Smooth muscle cell (in vitro differentiated cells): ENCODE data around the gene UTP11. TPM values are rescaled to one million over a fixed set of nuclear protein-coding genes. Genes with fewer than 3 reads are reported as not detected.

Source experiments
- DNase-seq: peaks from one replicate; lab custom pipeline; 2025; ENCODE audit not compliant: unreplicated experiment; lab: John Stamatoyannopoulos, UW
- H2AFZ ChIP-seq: fragments of 200-600 bp; sonication (generic); 2 replicates; pipeline ENCODE4 v1.6.0; 2016; ENCODE audit warnings: antibody characterized with exemption, low read depth, mild to moderate bottlenecking
- H3F3A ChIP-seq: fragments of 200-600 bp; sonication (generic); 2 replicates; pipeline ENCODE4 v1.6.0; 2017; ENCODE audit warnings: antibody characterized with exemption, low read depth
- H3K27ac ChIP-seq: fragments of 200-600 bp; sonication (generic); 2 replicates; pipeline ENCODE4 v1.5.1; 2016; ENCODE audit warnings: low read depth, mild to moderate bottlenecking
- H3K27me3 ChIP-seq: fragments of 200-600 bp; sonication (generic); 2 replicates; pipeline ENCODE4 v1.6.1; 2016; ENCODE audit warnings: low read depth, mild to moderate bottlenecking
- H3K36me3 ChIP-seq: fragments of 200-600 bp; sonication (generic); 2 replicates; pipeline ENCODE4 v1.5.1; 2016; ENCODE audit warnings: low read depth
- H3K4me1 ChIP-seq: fragments of 200-600 bp; sonication (generic); 2 replicates; pipeline ENCODE4 v1.5.1; 2016; ENCODE audit warnings: low read depth
- H3K4me2 ChIP-seq: fragments of 200-600 bp; sonication (generic); 2 replicates; pipeline ENCODE4 v1.6.0; 2016; ENCODE audit warnings: mild to moderate bottlenecking
- H3K4me3 ChIP-seq: fragments of 200-600 bp; sonication (generic); 2 replicates; pipeline ENCODE4 v1.5.1; 2016; ENCODE audit warnings: mild to moderate bottlenecking
- H3K79me2 ChIP-seq: fragments of 200-600 bp; sonication (generic); 2 replicates; pipeline ENCODE4 v1.6.0; 2016; ENCODE audit warnings: low read depth, mild to moderate bottlenecking
- H3K9ac ChIP-seq: fragments of 200-600 bp; sonication (generic); 2 replicates; pipeline ENCODE4 v1.6.0; 2016; ENCODE audit warnings: low read depth
- H3K9me3 ChIP-seq: fragments of 200-600 bp; sonication (generic); replicated peaks from 2 replicates; pipeline ENCODE4 v1.5.1; 2016; ENCODE audit warnings: low read depth
- H4K20me1 ChIP-seq: fragments of 200-600 bp; sonication (generic); 2 replicates; pipeline ENCODE4 v1.6.0; 2016; ENCODE audit warnings: low read depth
- WGBS: methylation state at CpG from one replicate; pipeline ENCODE4 v1.1.7; 2016; ENCODE audit warnings: low lambda C conversion rate; 5-methylcytosine and 5-hydroxymethylcytosine counted together
- polyA plus RNA-seq: library from polyadenylated mRNA; unstranded; fragments of >200 nt; fragmentation: Nextera tagmentation; extraction: Ambion mirVana; gene quantifications from 2 replicates; pipeline ENCODE4 v1.2.1, GENCODE V29; 2016
- total RNA-seq: library from RNA; depleted of rRNA; stranded (reverse); fragments of >200 nt; gene quantifications from 2 replicates; pipeline ENCODE4 v1.2.3, GENCODE V29; 2014
- TF ChIP-seq, protein P1 (sequence below): fragments of 200-600 bp; sonication (generic); IDR thresholded peaks from 2 replicates; pipeline ENCODE4 v1.5.1; 2017; ENCODE audit warnings: borderline replicate concordance, mild to moderate bottlenecking, antibody characterized with exemption; ENCODE audit not compliant: insufficient read depth, poor library complexity, severe bottlenecking

The UTP11 gene
- total and polyA plus RNA-seq, 2 experiments from 2014 or later: 43.7 to 72.4 TPM

DNA sequence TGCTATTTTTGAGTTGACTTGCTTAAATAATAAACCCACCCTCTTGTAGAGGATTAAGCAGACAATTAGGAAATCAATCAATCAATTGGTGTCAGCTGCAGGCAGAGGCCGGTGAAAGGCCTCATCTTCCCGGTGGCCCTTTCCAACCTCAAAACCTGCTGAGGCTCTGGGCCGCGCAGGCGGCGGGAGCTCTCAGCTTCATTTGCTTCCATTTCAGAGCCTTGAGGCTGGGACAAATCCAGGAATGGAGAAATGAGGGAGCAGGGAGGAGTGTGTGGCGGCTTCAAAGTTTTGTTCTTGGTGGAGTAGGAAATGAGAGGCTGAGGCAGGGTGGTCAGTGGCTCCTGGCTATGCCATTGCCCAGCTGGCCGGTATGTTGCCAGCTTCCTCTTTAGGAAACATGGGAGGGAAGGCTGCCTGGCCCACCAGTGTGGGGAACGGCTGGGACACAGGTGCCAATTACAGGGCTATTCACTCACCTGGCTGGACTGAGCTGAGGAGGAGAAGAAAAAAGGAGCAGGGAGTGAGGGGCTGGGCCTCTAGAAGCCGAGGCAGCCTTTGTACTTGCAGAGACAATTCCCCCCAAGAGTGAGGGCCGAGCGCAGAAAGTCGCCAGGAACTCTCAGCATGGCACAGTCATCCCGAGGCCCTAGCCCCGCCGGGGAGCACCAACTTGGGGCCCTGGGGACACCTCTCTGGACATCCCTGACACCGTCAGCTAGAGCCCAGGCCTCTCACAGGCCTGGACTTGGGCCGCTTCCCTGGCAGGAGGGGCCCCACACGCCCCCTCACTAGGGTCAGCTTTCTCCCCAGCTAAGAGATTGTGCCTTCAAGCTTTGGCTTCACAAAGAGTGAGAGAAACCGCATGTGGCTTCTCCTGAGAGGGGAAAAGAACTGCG is 29.7 kb downstream of the UTP11 start:
- WGBS: 90% methylated on average over 21 of the region's 21 CpGs
- no peak overlapping the region for H3K4me3 ChIP-seq
- no peak overlapping the region for H3K27ac ChIP-seq
- no peak overlapping the region for H3K9ac ChIP-seq
- H3K4me1 ChIP-seq: peaks cover 26% of the 10 kb centered on the region
- no peak overlapping the region for H2AFZ ChIP-seq
- TF ChIP-seq, protein P1, sequence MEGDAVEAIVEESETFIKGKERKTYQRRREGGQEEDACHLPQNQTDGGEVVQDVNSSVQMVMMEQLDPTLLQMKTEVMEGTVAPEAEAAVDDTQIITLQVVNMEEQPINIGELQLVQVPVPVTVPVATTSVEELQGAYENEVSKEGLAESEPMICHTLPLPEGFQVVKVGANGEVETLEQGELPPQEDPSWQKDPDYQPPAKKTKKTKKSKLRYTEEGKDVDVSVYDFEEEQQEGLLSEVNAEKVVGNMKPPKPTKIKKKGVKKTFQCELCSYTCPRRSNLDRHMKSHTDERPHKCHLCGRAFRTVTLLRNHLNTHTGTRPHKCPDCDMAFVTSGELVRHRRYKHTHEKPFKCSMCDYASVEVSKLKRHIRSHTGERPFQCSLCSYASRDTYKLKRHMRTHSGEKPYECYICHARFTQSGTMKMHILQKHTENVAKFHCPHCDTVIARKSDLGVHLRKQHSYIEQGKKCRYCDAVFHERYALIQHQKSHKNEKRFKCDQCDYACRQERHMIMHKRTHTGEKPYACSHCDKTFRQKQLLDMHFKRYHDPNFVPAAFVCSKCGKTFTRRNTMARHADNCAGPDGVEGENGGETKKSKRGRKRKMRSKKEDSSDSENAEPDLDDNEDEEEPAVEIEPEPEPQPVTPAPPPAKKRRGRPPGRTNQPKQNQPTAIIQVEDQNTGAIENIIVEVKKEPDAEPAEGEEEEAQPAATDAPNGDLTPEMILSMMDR: no peak
- H3K4me2 ChIP-seq: no peak overlapping the region
- no peak for DNase-seq
- H3K27me3 ChIP-seq: peaks cover 46% of the 10 kb centered on the region
- H3F3A ChIP-seq: no peaks in the 10 kb centered on the region
- peaks cover 3% of the 10 kb centered on the region for H4K20me1 ChIP-seq
- H3K9me3 ChIP-seq: no peaks in the 10 kb centered on the region
- no peaks in the 10 kb centered on the region for H3K79me2 ChIP-seq
- no peaks in the 10 kb centered on the region for H3K36me3 ChIP-seq

DNA sequence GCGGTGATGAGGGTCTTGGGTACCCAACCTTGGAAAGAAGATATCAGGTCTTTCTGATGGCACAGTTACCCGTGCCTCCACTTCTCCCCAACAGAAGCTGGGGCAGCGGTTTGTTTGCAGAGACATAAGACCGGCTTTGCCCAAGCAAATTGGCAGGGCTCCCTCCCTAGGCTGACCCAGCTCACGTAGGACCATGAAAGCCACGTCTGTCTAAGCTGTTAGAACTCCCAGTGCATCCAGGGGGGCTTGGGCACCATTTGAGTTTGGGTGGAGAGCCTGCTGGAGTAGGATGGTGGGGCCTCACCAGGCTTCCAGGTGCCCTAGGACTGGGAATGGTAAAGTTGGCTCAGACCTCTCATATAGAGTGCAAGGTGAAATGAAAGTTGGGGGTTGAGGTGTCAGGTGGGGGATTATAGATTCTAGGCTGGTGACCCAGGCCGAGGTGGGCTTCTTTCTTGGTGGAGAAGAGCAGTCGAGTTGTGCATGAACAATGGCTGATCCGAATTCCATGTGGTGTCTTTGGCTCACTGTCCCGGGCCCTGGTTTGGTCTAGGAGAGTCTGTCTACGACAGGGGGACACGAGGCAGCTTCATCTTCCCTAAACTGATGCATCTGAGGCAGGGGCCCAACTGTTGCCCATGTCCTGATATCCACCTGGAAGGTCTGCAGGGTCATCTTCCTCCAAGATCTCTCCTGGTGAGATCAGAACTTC is 30.7 kb downstream of the UTP11 start:
- H3K27ac ChIP-seq: no peak overlapping the region
- no peaks in the 10 kb centered on the region for H3K9me3 ChIP-seq
- no peak overlapping the region for H2AFZ ChIP-seq
- peaks cover 48% of the 10 kb centered on the region for H3K27me3 ChIP-seq
- H3K9ac ChIP-seq: no peak overlapping the region
- H3K79me2 ChIP-seq: no peaks in the 10 kb centered on the region
- H3K4me2 ChIP-seq: no peak overlapping the region
- H4K20me1 ChIP-seq: peaks cover 3% of the 10 kb centered on the region
- H3K4me1 ChIP-seq: peaks cover 28% of the 10 kb centered on the region
- WGBS: 92% methylated on average over 12 of the region's 12 CpGs
- no peak for DNase-seq
- TF ChIP-seq, protein P1: no peak
- no peaks in the 10 kb centered on the region for H3K36me3 ChIP-seq
- no peaks in the 10 kb centered on the region for H3F3A ChIP-seq
- no peak overlapping the region for H3K4me3 ChIP-seq

DNA sequence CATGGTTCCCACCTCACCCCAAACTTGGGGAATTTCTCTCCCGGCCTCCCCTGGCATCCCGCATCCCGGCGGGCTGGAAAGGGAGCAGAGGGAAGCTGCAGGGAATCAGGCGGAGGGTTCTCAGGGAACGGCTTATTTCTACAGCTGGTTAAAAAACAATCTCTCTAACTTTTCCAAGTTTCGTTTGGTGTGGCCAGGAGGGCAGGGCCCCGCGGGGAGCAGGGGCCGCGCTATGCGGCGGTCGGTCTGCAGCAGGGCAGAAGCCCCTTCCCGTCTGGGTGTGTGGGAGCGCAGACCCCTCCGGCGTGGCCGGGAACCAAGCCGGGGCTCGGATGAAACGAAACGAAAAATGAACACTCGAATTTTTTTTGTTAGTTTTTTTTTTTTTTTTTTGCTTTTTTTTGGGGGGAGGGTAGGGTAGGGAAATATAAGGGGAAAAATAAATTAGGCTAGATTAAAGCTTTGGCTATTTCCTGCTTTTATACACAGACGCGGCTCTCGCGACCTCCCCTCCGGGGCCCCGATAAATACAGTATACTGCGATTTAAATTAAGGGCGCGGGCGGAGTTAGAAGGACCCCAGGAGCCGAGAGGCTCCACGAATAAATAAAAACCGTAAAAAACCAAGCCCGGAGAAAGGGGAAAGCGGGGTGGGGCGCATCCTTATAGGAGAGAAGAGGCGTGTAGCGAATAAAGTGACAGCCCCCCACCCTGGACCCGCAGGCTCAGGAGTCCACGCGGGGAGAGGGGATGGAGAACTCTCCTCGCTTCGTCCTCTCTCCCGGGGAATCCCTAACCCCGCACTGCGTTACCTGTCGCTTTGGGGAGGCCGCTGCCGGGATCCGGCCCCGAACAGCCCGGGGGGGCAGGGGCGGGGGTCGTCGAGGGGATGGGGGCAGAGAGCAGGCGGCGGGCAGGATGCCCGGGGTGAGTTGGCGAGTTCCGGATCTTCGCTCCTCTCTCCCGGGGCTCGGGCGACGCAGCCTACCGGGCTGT is 32.0 kb downstream of the UTP11 start:
- Histone ChIP-seq H3K36me3 (no peaks in the 10 kb centered on the region), H3K4me3 (peak overlapping the region; percentile 53), H3K27ac (no peak overlapping the region), H2AFZ (no peak overlapping the region), H3K4me2 (peak overlapping the region; percentile 90), H3K9ac (no peak overlapping the region), H3K79me2 (no peaks in the 10 kb centered on the region), H3K4me1 (peaks cover 29% of the 10 kb centered on the region), H3F3A (no peaks in the 10 kb centered on the region), H3K27me3 (peaks cover 62% of the 10 kb centered on the region), H4K20me1 (peaks cover 3% of the 10 kb centered on the region), H3K9me3 (no peaks in the 10 kb centered on the region)
- 4% methylated on average over 59 of the region's 70 CpGs for WGBS
- TF ChIP-seq, protein P1: no peak
- DNase-seq: no peak
